GM19328 (cell line): ENCODE measurements around the gene AFF1.
"Not testable (repeated sequence)": the region's sequence is repeated elsewhere in the genome, so short reads cannot be mapped to it uniquely, and the experiment has no call there.

Source experiments
- ATAC-seq: cut with Tn5 transposase; IDR thresholded peaks from one replicate; pipeline ENCODE4 v1.9.1; 2021; ENCODE audit warnings: mild to moderate bottlenecking, moderate library complexity; ENCODE audit not compliant: unreplicated experiment

Gene AFF1

GRCh38 chr4:87009095-87009648 is 74.4 kb downstream of the AFF1 start:
- ATAC-seq = no peak

GRCh38 chr4:87010192-87010591 is 75.4 kb downstream of the AFF1 start:
- ATAC-seq = no peak

GRCh38 chr4:87011340-87012034 is 76.7 kb downstream of the AFF1 start:
- ATAC-seq = no peak

GRCh38 chr4:87012265-87012953 is 77.6 kb downstream of the AFF1 start:
- ATAC-seq = no peak

GRCh38 chr4:87012954-87013308 is 78.1 kb downstream of the AFF1 start:
- ATAC-seq = not testable (repeated sequence)

GRCh38 chr4:87014284-87014782 is 79.5 kb downstream of the AFF1 start:
- ATAC-seq = no peak

GRCh38 chr4:87015416-87015815 is 80.6 kb downstream of the AFF1 start:
- ATAC-seq = no peak

GRCh38 chr4:87017580-87018342 is 83.0 kb downstream of the AFF1 start:
- ATAC-seq = no peak

GRCh38 chr4:87018753-87019152 is 83.9 kb downstream of the AFF1 start:
- no peak for ATAC-seq

GRCh38 chr4:87019246-87019791 is 84.5 kb downstream of the AFF1 start:
- no peak for ATAC-seq

- no peak for ATAC-seq
Measured at GRCh38 chr4:87019898-87020297, 85.1 kb downstream of the AFF1 start.

GRCh38 chr4:87024201-87024600 is 89.4 kb downstream of the AFF1 start:
- ATAC-seq = no peak

- ATAC-seq = no peak
Measured at GRCh38 chr4:87025023-87025613, 90.3 kb downstream of the AFF1 start.

GRCh38 chr4:87025614-87026041 is 90.8 kb downstream of the AFF1 start:
- ATAC-seq = no peak

GRCh38 chr4:87026800-87027495 is 92.1 kb downstream of the AFF1 start:
- peak; percentile 83 for ATAC-seq

GRCh38 chr4:87029356-87029755 is 94.5 kb downstream of the AFF1 start:
- ATAC-seq = no peak

- ATAC-seq = no peak
Measured at GRCh38 chr4:87030124-87030523, 95.3 kb downstream of the AFF1 start.

- no peak for ATAC-seq
Measured at GRCh38 chr4:87030755-87031441, 96.1 kb downstream of the AFF1 start.

GRCh38 chr4:87031920-87032319 is 97.1 kb downstream of the AFF1 start:
- ATAC-seq = no peak
